ENCODE measurements around the gene FAM53B. TPM values are rescaled to one million over a fixed set of nuclear protein-coding genes. Genes with fewer than 3 reads are reported as not detected.

The FAM53B gene
- polyA plus RNA-seq, 1 experiment = 3.9 TPM

DNA sequence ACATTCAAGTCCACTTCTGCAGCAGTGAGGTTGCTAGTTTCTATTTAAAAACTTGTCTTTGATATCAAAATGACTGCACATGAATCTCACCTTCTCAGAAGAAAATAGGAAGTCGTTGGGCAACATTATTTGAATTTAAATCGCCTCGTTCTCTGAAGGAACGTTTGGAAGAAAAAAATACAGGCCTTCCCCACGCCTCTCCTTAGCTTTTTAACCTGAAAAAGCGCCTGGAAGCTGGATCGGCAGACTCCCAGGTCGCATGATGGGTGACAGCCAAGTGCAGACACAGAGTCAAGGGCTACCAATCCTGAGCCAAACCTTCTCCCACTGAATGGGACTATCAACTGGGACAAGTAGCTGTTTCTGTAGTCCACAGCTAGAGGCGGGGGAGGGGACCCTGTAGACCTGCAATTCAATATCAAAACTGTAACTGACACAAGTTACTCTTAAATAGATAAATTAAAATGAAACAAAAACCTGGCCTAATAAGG, 2.2 kb downstream of the FAM53B start:
- no peaks in the 10 kb centered on the region for H3K27me3 ChIP-seq (ENCODE audit: control insufficient read depth, insufficient read depth, low read length)
- no peak overlapping the region for H3K4me3 ChIP-seq (ENCODE audit: low read depth, low read length)
- no peaks in the 10 kb centered on the region for H3K36me3 ChIP-seq (ENCODE audit: control insufficient read depth, insufficient read depth, low read length)
- TF ChIP-seq, protein P1, sequence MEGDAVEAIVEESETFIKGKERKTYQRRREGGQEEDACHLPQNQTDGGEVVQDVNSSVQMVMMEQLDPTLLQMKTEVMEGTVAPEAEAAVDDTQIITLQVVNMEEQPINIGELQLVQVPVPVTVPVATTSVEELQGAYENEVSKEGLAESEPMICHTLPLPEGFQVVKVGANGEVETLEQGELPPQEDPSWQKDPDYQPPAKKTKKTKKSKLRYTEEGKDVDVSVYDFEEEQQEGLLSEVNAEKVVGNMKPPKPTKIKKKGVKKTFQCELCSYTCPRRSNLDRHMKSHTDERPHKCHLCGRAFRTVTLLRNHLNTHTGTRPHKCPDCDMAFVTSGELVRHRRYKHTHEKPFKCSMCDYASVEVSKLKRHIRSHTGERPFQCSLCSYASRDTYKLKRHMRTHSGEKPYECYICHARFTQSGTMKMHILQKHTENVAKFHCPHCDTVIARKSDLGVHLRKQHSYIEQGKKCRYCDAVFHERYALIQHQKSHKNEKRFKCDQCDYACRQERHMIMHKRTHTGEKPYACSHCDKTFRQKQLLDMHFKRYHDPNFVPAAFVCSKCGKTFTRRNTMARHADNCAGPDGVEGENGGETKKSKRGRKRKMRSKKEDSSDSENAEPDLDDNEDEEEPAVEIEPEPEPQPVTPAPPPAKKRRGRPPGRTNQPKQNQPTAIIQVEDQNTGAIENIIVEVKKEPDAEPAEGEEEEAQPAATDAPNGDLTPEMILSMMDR (IDR thresholded peaks at IDR 0.05; ENCODE audit: insufficient read depth, low read depth, low read length) = no peak
- ChIA-PET POLR2A (interaction anchor here (0.5 kb wide), 1 partner anchor 206 kb away, joined by 4 read pairs; no protein-coding TSS in a partner anchor), CTCF (interaction anchor here (0.5 to 4.9 kb wide), 36 partner anchors 8 to 747 kb away, joined by 3 to 59 read pairs (median 4); no protein-coding TSS in a partner anchor)
- DNase-seq (ENCODE audit: low read depth) = no peak

DNA sequence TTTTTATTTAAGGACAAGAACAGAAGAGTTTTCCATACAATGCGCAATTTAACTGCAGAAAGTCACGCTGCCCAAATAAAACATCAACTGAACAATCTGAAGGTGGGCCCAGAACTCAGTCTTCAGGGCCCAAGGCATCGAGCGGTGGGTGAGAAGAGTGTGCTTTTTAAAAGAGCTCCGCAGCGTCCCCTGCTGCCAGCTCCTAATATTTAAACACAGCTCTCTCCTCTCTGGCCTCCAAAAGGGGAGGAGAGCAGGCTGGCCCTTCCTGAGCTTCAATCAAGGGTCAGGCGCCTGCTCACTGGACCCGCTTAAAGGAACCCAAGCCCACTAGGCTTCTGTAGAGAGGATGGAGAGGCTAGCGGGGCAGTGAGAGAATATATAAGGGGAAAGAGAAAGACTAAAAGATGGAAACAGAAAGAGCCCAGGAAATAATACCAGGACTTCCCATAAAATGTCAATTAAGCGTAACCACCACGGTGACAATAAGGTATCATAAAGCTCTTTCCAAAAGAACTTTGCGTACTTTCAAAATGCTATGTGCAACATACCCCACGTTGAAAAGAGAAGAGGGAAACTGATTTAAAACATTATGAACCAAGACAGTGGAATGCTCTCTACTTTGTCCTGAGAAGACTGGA, 2.8 kb downstream of the FAM53B start:
- POLR2A ChIA-PET = interaction anchor here (0.5 kb wide), 1 partner anchor 206 kb away, joined by 4 read pairs; no protein-coding TSS in a partner anchor

DNA sequence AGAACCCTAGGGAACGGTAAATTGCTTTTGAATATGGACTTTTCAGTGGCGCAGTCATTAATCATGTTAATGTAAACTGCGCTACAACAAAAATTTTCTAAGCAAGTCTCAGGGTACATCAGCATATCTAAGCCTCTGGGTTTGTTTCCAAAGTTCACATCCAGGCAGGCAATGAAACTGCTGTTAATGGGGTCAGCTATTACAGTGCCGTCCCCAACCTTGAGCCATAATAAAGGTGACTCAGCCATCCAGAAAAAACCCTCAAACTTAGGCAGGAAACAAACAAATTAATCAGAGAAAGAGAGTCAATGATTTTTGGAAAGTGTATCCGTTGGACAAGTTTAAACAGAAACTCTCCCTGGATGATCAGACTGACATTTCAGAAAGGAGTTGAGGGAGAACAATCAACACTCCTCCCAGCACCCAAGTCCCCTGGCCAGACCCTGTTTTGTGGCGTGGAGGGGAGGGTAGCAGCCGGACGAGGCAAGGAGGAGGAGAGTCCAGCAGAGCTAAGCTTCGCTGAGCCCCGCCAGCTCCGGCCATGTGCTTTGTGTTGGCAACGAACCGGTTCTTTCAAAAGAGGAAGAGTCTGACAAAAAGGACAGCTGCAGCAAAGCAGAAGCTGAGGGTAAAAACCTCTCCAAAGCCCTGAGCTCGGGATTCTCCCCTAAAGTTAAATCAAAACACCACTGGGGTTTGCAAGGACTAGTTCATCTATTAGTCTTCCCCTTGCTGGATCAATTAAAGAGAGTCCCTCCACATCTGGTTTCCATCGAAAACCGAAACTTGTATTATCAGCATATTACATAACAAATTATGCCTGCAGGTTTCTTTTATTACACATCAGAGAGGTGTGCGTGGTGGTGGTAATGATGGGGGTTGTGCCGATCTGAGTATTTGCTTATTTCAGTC, 3.6 kb downstream of the FAM53B start:
- Histone ChIP-seq H3K27me3 (ENCODE audit: control insufficient read depth, insufficient read depth, low read length) (no peaks in the 10 kb centered on the region), H3K36me3 (ENCODE audit: control insufficient read depth, insufficient read depth, low read length) (no peaks in the 10 kb centered on the region), H3K4me3 (ENCODE audit: low read depth, low read length) (peak overlapping the region; percentile 6; the same call in 1 of the 2 replicates)
- TF ChIP-seq, protein P1 (IDR thresholded peaks at IDR 0.05; ENCODE audit: insufficient read depth, low read depth, low read length) = no peak
- POLR2A ChIA-PET = no interaction called here
- DNase-seq (ENCODE audit: low read depth) = no peak
- CTCF ChIA-PET = interaction anchor here (0.6 to 4.9 kb wide), 32 partner anchors 8 to 220 kb away, joined by 3 to 59 read pairs (median 6); no protein-coding TSS in a partner anchor

More for the DNA sequence above, 2.8 kb downstream of the FAM53B start:
- no peaks in the 10 kb centered on the region for H3K27me3 ChIP-seq (ENCODE audit: control insufficient read depth, insufficient read depth, low read length)
- H3K36me3 ChIP-seq (ENCODE audit: control insufficient read depth, insufficient read depth, low read length) = no peaks in the 10 kb centered on the region
- DNase-seq (ENCODE audit: low read depth) = no peak
- no peak overlapping the region for H3K4me3 ChIP-seq (ENCODE audit: low read depth, low read length)
- CTCF ChIA-PET = interaction anchor here (0.5 to 4.9 kb wide), 38 partner anchors 9 to 747 kb away, joined by 3 to 59 read pairs (median 4); no protein-coding TSS in a partner anchor
- TF ChIP-seq, protein P1 (IDR thresholded peaks at IDR 0.05; ENCODE audit: insufficient read depth, low read depth, low read length) = peak; percentile 87

DNA sequence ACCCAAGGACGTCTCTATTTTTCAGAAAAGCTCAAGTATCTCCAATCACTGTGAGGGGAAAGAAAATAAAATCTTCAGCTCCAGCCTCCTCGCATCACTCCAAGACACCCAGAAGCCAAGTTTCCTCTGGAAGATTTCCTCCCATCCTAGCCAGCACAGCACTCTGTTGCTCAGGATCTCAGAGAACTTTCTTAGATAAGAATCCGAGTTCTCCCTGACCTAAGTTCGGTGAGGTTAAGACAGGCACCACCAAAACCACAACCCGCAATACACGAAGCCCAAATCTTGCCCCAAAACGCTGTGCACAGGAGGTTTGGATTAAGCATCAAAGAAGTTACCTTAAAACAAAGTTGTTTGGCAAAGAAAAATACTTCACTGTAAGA, 4.2 kb downstream of the FAM53B start:
- no peak overlapping the region for H3K4me3 ChIP-seq (ENCODE audit: low read depth, low read length)
- H3K36me3 ChIP-seq (ENCODE audit: control insufficient read depth, insufficient read depth, low read length) = no peaks in the 10 kb centered on the region; the same call in 1 of the 2 replicates
- CTCF ChIA-PET = interaction anchor here (1.2 to 4.9 kb wide), 6 partner anchors 87 to 215 kb away, joined by 3 to 59 read pairs (median 14); no protein-coding TSS in a partner anchor
- POLR2A ChIA-PET = no interaction called here
- TF ChIP-seq, protein P1 (IDR thresholded peaks at IDR 0.05; ENCODE audit: insufficient read depth, low read depth, low read length) = no peak
- no peak for DNase-seq (ENCODE audit: low read depth)
- no peaks in the 10 kb centered on the region for H3K27me3 ChIP-seq (ENCODE audit: control insufficient read depth, insufficient read depth, low read length)

Measured in BJ (cell line).